SK-N-SH (cell line): ENCODE data around the gene HLA-B. TPM values are rescaled to one million over a fixed set of nuclear protein-coding genes. Genes with fewer than 3 reads are reported as not detected.
A peak's percentile ranks its signal among the peaks of the same experiment; 100 is the strongest.

Source experiments
- CTCF ChIA-PET: fragments of 300-600, 350-600 bp; formaldehyde crosslinking; extraction: SDS; loops from one replicate; lab custom pipeline; 2021; lab: Yijun Ruan, JAX
- POLR2A ChIA-PET: fragments of 350-600 bp; sonication (Branson Sonifier 250); formaldehyde crosslinking; extraction: SDS; loops from one replicate; lab custom pipeline; 2020; ENCODE audit warnings: antibody characterized with exemption, inconsistent platforms; lab: Yijun Ruan, JAX
- DNase-seq: peaks from one replicate; pipeline ENCODE4 v3.0.0; 2012
- H2AFZ ChIP-seq: fragments of 200-600 bp; sonication (generic); 2 replicates; pipeline ENCODE4 v1.8.1; 2016; ENCODE audit warnings: antibody characterized with exemption, mild to moderate bottlenecking, low read depth
- H3F3A ChIP-seq: fragments of 200-600 bp; sonication (generic); replicated peaks from 2 replicates; pipeline ENCODE3; 2016; ENCODE audit warnings: antibody characterized with exemption, mild to moderate bottlenecking; ENCODE audit not compliant: insufficient read depth
- H3K27ac ChIP-seq, 2 experiments: fragments of 200-500 bp in 1 of 2; fragments of 200-600 bp in 1 of 2; sonication (Bioruptor generic) in 1 of 2; sonication (generic), shearing (Covaris generic) in 1 of 2; 2 replicates each; pipeline versions ENCODE4 v1.5.1 to v1.6.1; 2014 to 2016; ENCODE audit warnings: low read depth in 2 of 2, inconsistent platforms in 1 of 2, low read length in 1 of 2, mild to moderate bottlenecking in 1 of 2, mixed read lengths in 1 of 2
- H3K27me3 ChIP-seq: fragments of 200-600 bp; sonication (generic), shearing (Covaris generic); 2 replicates; pipeline ENCODE4 v1.6.1; 2016; ENCODE audit warnings: mixed run types; ENCODE audit not compliant: insufficient read depth
- H3K36me3 ChIP-seq, 2 experiments: fragments of 200-500 bp in 1 of 2; fragments of 200-600 bp in 1 of 2; sonication (Bioruptor generic) in 1 of 2; sonication (generic) in 1 of 2; replicated peaks in 1 of 2; 2 replicates each; pipeline versions ENCODE3 to v1.5.1; 2014 to 2016; ENCODE audit warnings: low read length in 1 of 2, mild to moderate bottlenecking in 1 of 2; ENCODE audit not compliant: insufficient read depth in 2 of 2, control insufficient read depth in 1 of 2
- H3K4me1 ChIP-seq, 2 experiments: fragments of 200-500 bp in 1 of 2; fragments of 200-600 bp in 1 of 2; sonication (Bioruptor generic) in 1 of 2; sonication (generic), shearing (Covaris generic) in 1 of 2; 2 replicates each; pipeline versions ENCODE4 v1.5.1 to v1.6.1; 2014 to 2016; ENCODE audit warnings: low read depth in 1 of 2, low read length in 1 of 2, mixed run types in 1 of 2; ENCODE audit not compliant: insufficient read depth in 2 of 2, control insufficient read depth in 1 of 2
- H3K4me2 ChIP-seq: fragments of 200-600 bp; sonication (generic), shearing (Covaris generic); 2 replicates; pipeline ENCODE4 v1.6.1; 2017; ENCODE audit warnings: mixed run types
- H3K4me3 ChIP-seq, 2 experiments: fragments of 200-500 bp in 1 of 2; fragments of 200-600 bp in 1 of 2; sonication (Bioruptor generic) in 1 of 2; sonication (generic), shearing (Covaris generic) in 1 of 2; 2 replicates each; pipeline versions ENCODE4 v1.5.1 to v1.8.1; 2014 to 2016; ENCODE audit warnings: low read depth in 2 of 2, inconsistent platforms in 1 of 2, low read length in 1 of 2, mild to moderate bottlenecking in 1 of 2, mixed read lengths in 1 of 2, moderate library complexity in 1 of 2
- H3K79me2 ChIP-seq: fragments of 200-600 bp; sonication (generic); 2 replicates; pipeline ENCODE4 v1.8.1; 2017; ENCODE audit warnings: mild to moderate bottlenecking; ENCODE audit not compliant: insufficient read depth
- H3K9ac ChIP-seq: fragments of 200-600 bp; sonication (generic); 2 replicates; pipeline ENCODE4 v1.6.1; 2017; ENCODE audit warnings: mixed run types
- H3K9me2 ChIP-seq: fragments of 200-600 bp; sonication (generic); 2 replicates; pipeline ENCODE4 v1.6.1; 2017; ENCODE audit warnings: mixed run types
- H3K9me3 ChIP-seq: fragments of 200-600 bp; sonication (generic); 2 replicates; pipeline ENCODE4 v1.6.1; 2017; ENCODE audit warnings: mixed run types, mild to moderate bottlenecking, moderate library complexity
- H4K20me1 ChIP-seq: fragments of 200-600 bp; sonication (generic); 2 replicates; pipeline ENCODE4 v1.6.1; 2017; ENCODE audit warnings: mild to moderate bottlenecking, mixed run types; ENCODE audit not compliant: insufficient read depth
- ELF1 ChIP-seq: IDR thresholded peaks from 2 replicates; pipeline ENCODE4 v1.4.0; 2012
- EP300 ChIP-seq, 2 experiments: IDR thresholded peaks; 2 replicates each; pipeline versions ENCODE4 v1.4.0 to v1.6.1; 2012; ENCODE audit warnings: borderline replicate concordance in 1 of 2, low read depth in 1 of 2, low read length in 1 of 2
- NFIC ChIP-seq: IDR thresholded peaks from 2 replicates; pipeline ENCODE4 v1.4.0; 2012; ENCODE audit warnings: borderline replicate concordance
- NRF1 ChIP-seq: IDR thresholded peaks from 2 replicates; pipeline ENCODE4 v1.6.1; 2012; ENCODE audit warnings: low read depth, mild to moderate bottlenecking, low read length
- POLR2AphosphoS5 ChIP-seq: IDR thresholded peaks from 2 replicates; pipeline ENCODE4 v1.6.1; 2012; ENCODE audit warnings: low read depth, low read length
- RAD21 ChIP-seq: IDR thresholded peaks from 2 replicates; pipeline ENCODE4 v1.6.1; 2012; ENCODE audit warnings: mild to moderate bottlenecking, low read length
- RCOR1 ChIP-seq: fragments of 150-350 bp; IDR thresholded peaks from 2 replicates; pipeline ENCODE4 v1.6.1; 2017; ENCODE audit warnings: antibody characterized with exemption, low read length
- RFX5 ChIP-seq: IDR thresholded peaks from 2 replicates; pipeline ENCODE4 v1.6.1; 2012; ENCODE audit warnings: mild to moderate bottlenecking, improper control_type of control experiment, low read length
- SIN3A ChIP-seq: IDR thresholded peaks from 2 replicates; pipeline ENCODE4 v1.6.1; 2012; ENCODE audit warnings: low read depth, mild to moderate bottlenecking, low read length, moderate library complexity, borderline replicate concordance
- TAF1 ChIP-seq: IDR thresholded peaks from 2 replicates; pipeline ENCODE4 v1.6.1; 2012; ENCODE audit warnings: low read depth, mild to moderate bottlenecking, low read length, moderate library complexity, borderline replicate concordance
- TEAD4 ChIP-seq: IDR thresholded peaks from 2 replicates; pipeline ENCODE4 v1.4.0; 2012; ENCODE audit warnings: mild to moderate bottlenecking, borderline replicate concordance; ENCODE audit not compliant: insufficient read depth
- WGBS: methylation state at CpG from one replicate; pipeline ENCODE4 v1.1.6; 2017; ENCODE audit warnings: low lambda C conversion rate; 5-methylcytosine and 5-hydroxymethylcytosine counted together
- polyA plus RNA-seq, 3 experiments: library from polyadenylated mRNA; depleted of rRNA; stranded (reverse); fragments of >200 nt; gene quantifications; 2 replicates each; pipeline ENCODE4 v1.2.3, GENCODE V29; 2012
- TF ChIP-seq, protein P1 (sequence below): fragments of 200-600 bp; sonication (generic); IDR thresholded peaks from 2 replicates; pipeline ENCODE4 v1.6.1; 2017; ENCODE audit warnings: antibody characterized with exemption, mild to moderate bottlenecking, moderate library complexity
- TF ChIP-seq, protein P2 (sequence below): IDR thresholded peaks from 2 replicates; pipeline ENCODE4 v1.6.1; 2012; ENCODE audit warnings: mild to moderate bottlenecking, low read depth, low read length, moderate library complexity
- TF ChIP-seq, protein P3 (sequence below): IDR thresholded peaks from 2 replicates; pipeline ENCODE4 v1.4.0; 2012; ENCODE audit warnings: low read depth, borderline replicate concordance
- TF ChIP-seq, protein P4 (sequence below): fragments of 150-350 bp; IDR thresholded peaks from 2 replicates; pipeline ENCODE4 v1.6.1; 2017; ENCODE audit warnings: antibody characterized with exemption, low read length, low read depth, borderline replicate concordance

Gene HLA-B
- polyA plus RNA-seq, 1 of the 3 experiments (the other 2 are of a cell fraction) = 18.7 TPM

DNA sequence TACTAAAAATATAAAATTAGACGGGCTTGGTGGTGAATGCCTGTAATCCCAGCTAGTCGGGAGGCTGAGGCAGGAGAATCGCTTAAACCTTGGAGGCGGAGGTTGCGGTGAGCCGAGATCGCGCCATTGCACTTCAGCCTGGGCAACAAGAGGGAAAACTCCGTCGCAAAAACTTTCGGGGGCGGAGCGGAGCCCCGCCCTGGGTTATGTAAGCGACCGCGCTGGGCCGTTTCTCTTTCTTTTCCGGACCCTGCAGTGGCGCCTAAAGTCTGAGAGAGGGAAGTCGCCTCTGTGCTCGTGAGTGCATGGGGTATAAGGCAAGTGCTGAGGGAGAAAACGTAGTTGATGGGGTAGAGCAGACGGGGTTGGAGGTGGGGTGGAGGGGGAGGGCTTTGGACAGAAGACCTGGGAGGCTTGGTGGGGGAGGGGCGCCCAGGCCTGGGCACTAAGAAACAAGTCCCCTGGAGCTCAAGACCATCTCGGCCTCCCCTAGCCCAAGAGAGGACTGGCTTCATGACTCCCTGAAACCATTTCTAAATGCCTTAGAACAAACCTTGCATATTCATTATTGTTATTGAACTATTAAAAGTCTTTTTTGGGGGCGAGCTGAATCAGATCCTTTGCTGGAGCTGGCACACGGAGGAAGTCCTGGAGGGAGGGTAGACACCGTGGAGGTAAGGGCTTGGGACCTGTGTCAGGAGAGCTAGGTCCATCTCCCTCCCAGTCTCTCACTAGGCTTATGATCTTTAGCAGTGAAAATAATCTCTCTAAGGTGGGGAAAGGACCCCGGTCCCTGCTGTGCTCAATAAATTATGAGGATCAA, 43.7 kb upstream of the HLA-B start:
- POLR2A ChIA-PET = no interaction called here
- peak overlapping the region; percentile 97 for H3K4me2 ChIP-seq
- no peaks in the 10 kb centered on the region for H3K27me3 ChIP-seq
- H3K9me3 ChIP-seq = no peaks in the 10 kb centered on the region
- peak overlapping the region; percentile 90 for H3K9ac ChIP-seq
- H3K4me3 ChIP-seq = peak overlapping the region; percentile 54 to 90
- no peak for TF ChIP-seq NFIC
- TF ChIP-seq POLR2AphosphoS5 = peak; percentile 49; the same call in 1 of the 2 replicates
- TF ChIP-seq SIN3A = peak; percentile 0; the same call in 1 of the 2 replicates
- peaks cover 0 to 3% of the 10 kb centered on the region in 2 experiments for H3K36me3 ChIP-seq
- peaks cover 45% of the 10 kb centered on the region for H3K79me2 ChIP-seq
- peaks cover 28% of the 10 kb centered on the region for H3F3A ChIP-seq
- H2AFZ ChIP-seq = peak overlapping the region; percentile 91
- WGBS = 2% methylated on average over 28 of the region's 30 CpGs
- CTCF ChIA-PET = interaction anchor here (0.6 to 3.9 kb wide), 7 partner anchors 16 to 318 kb away, joined by 3 to 20 read pairs (median 4); no protein-coding TSS in a partner anchor
- peaks cover 29% of the 10 kb centered on the region for H4K20me1 ChIP-seq
- DNase-seq = no peak
- H3K4me1 ChIP-seq = peaks cover 0 to 1% of the 10 kb centered on the region in 2 experiments; a peak in 1 of 4 replicates
- H3K27ac ChIP-seq = peak overlapping the region in 1 of 2 experiments; percentile 91; a peak in 2 of 4 replicates
- no peaks in the 10 kb centered on the region for H3K9me2 ChIP-seq

DNA sequence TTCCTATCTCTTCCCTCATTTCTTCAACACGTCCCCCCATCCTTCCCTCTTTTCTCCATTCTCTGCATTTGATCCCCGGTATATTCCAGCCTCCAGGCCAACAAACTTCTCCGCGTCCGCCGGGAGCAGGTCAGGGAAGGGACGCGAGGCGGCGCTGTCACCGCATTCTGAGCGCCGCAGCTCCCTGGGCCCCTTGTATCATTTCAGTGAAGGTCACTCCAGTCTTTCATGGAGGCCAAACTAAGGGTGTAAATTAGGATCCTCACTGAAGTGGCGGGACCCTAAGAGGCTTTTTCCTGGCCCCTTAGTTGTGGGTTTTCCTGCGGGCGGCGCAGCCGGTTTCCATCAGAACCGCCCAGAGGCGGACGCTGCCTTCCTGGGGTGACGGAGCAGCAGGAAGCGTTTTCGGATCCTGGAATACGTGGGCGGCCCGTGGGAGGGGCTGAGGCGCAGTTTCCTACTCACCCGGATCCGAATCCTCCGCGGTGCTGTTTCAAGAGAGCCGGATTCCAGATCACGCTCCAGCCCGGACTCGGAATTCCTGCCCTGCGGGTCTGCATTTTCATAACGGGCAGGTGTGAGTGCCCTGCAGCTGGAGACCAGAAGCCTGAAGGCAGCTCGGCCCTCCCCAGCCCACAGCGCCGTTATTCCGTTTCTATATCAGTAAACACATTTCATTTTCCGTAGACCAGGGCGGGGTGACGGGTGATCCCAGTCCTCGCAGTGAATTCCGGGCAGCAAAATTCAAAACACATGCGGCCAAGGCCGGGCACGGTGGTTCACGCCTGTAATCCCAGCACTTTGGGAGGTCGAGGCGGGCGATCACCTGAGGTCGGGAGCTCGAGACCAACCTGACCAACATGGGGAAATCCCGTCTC, 42.8 kb upstream of the HLA-B start:
- POLR2A ChIA-PET = no interaction called here
- H3K79me2 ChIP-seq = peaks cover 41% of the 10 kb centered on the region
- peaks cover 28% of the 10 kb centered on the region for H3F3A ChIP-seq
- TF ChIP-seq, protein P1, sequence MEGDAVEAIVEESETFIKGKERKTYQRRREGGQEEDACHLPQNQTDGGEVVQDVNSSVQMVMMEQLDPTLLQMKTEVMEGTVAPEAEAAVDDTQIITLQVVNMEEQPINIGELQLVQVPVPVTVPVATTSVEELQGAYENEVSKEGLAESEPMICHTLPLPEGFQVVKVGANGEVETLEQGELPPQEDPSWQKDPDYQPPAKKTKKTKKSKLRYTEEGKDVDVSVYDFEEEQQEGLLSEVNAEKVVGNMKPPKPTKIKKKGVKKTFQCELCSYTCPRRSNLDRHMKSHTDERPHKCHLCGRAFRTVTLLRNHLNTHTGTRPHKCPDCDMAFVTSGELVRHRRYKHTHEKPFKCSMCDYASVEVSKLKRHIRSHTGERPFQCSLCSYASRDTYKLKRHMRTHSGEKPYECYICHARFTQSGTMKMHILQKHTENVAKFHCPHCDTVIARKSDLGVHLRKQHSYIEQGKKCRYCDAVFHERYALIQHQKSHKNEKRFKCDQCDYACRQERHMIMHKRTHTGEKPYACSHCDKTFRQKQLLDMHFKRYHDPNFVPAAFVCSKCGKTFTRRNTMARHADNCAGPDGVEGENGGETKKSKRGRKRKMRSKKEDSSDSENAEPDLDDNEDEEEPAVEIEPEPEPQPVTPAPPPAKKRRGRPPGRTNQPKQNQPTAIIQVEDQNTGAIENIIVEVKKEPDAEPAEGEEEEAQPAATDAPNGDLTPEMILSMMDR = peak; percentile 94
- TF ChIP-seq, protein P2, sequence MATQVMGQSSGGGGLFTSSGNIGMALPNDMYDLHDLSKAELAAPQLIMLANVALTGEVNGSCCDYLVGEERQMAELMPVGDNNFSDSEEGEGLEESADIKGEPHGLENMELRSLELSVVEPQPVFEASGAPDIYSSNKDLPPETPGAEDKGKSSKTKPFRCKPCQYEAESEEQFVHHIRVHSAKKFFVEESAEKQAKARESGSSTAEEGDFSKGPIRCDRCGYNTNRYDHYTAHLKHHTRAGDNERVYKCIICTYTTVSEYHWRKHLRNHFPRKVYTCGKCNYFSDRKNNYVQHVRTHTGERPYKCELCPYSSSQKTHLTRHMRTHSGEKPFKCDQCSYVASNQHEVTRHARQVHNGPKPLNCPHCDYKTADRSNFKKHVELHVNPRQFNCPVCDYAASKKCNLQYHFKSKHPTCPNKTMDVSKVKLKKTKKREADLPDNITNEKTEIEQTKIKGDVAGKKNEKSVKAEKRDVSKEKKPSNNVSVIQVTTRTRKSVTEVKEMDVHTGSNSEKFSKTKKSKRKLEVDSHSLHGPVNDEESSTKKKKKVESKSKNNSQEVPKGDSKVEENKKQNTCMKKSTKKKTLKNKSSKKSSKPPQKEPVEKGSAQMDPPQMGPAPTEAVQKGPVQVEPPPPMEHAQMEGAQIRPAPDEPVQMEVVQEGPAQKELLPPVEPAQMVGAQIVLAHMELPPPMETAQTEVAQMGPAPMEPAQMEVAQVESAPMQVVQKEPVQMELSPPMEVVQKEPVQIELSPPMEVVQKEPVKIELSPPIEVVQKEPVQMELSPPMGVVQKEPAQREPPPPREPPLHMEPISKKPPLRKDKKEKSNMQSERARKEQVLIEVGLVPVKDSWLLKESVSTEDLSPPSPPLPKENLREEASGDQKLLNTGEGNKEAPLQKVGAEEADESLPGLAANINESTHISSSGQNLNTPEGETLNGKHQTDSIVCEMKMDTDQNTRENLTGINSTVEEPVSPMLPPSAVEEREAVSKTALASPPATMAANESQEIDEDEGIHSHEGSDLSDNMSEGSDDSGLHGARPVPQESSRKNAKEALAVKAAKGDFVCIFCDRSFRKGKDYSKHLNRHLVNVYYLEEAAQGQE = no peak
- TF ChIP-seq, protein P3, sequence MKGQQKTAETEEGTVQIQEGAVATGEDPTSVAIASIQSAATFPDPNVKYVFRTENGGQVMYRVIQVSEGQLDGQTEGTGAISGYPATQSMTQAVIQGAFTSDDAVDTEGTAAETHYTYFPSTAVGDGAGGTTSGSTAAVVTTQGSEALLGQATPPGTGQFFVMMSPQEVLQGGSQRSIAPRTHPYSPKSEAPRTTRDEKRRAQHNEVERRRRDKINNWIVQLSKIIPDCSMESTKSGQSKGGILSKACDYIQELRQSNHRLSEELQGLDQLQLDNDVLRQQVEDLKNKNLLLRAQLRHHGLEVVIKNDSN = no peak
- TF ChIP-seq EP300 (IDR thresholded peaks at IDR 0.05; ENCODE audit: borderline replicate concordance in 1 of 2, low read depth in 1 of 2, low read length in 1 of 2) (no peak), RAD21 (peak; percentile 62), SIN3A (no peak; the same call in 1 of the 2 replicates), ELF1 (peak; percentile 68), NFIC (no peak), TAF1 (peak; percentile 70), RCOR1 (no peak), TEAD4 (0 out of 2 replicates have a peak, but pooled peaks have one; percentile 7), RFX5 (no peak; the same call in 1 of the 2 replicates), NRF1 (no peak)
- TF ChIP-seq, protein P4, sequence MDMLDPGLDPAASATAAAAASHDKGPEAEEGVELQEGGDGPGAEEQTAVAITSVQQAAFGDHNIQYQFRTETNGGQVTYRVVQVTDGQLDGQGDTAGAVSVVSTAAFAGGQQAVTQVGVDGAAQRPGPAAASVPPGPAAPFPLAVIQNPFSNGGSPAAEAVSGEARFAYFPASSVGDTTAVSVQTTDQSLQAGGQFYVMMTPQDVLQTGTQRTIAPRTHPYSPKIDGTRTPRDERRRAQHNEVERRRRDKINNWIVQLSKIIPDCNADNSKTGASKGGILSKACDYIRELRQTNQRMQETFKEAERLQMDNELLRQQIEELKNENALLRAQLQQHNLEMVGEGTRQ = no peak

More for the DNA sequence above, 42.8 kb upstream of the HLA-B start:
- Histone ChIP-seq H3K4me3 (peak overlapping the region; percentile 54 to 90), H4K20me1 (peaks cover 24% of the 10 kb centered on the region), H3K9ac (peak overlapping the region; percentile 90), H3K4me1 (no peaks in the 10 kb centered on the region; a peak in 1 of 4 replicates), H3K27me3 (no peaks in the 10 kb centered on the region), H3K9me2 (no peaks in the 10 kb centered on the region), H3K4me2 (peak overlapping the region; percentile 97), H3K9me3 (no peaks in the 10 kb centered on the region), H3K27ac (peak overlapping the region; percentile 64 to 91; a peak in 3 of 4 replicates), H2AFZ (peak overlapping the region; percentile 91), H3K36me3 (no peaks in the 10 kb centered on the region)
- CTCF ChIA-PET = interaction anchor here (0.6 to 3.9 kb wide), 7 partner anchors 16 to 317 kb away, joined by 3 to 20 read pairs (median 4); no protein-coding TSS in a partner anchor
- peak; percentile 68 for DNase-seq
- WGBS = under 1% methylated on average over 42 of the region's 57 CpGs
